MCF 10A (cell line): ENCODE measurements around the gene FAT1. TPM values are rescaled to one million over a fixed set of nuclear protein-coding genes. Genes with fewer than 3 reads are reported as not detected.
A peak's percentile ranks its signal among the peaks of the same experiment; 100 is the strongest.

ENCODE experiments used
- Bru-seq: library from RNA; stranded (reverse); fragments of 400-500 nt; gene quantifications from one replicate; lab custom pipeline; 2021; lab: Mats Ljungman, UMichigan
- BruChase-seq, 2 experiments: library from RNA; stranded (reverse); fragments of 400-500 nt; gene quantifications; one replicate each; lab custom pipeline; 2021; lab: Mats Ljungman, UMichigan
- BruUV-seq: library from RNA; stranded (reverse); fragments of 400-500 nt; replicated peaks from 2 replicates; lab custom pipeline; 2021; lab: Mats Ljungman, UMichigan
- CTCF ChIA-PET: fragments of 300-600 bp; sonication (Branson Sonifier 250); formaldehyde crosslinking; extraction: SDS; loops from one replicate; lab custom pipeline; 2021; ENCODE audit warnings: antibody characterized with exemption, inconsistent platforms; lab: Yijun Ruan, JAX
- POLR2A ChIA-PET: fragments of 300-600, 350-650 bp; sonication (Branson Sonifier 250); formaldehyde crosslinking; extraction: SDS; loops from one replicate; lab custom pipeline; 2020; ENCODE audit warnings: antibody characterized with exemption, inconsistent platforms; lab: Yijun Ruan, JAX
- DNase-seq: peaks from one replicate; pipeline ENCODE4 v3.0.0-alpha.2; 2018; ENCODE audit not compliant: unreplicated experiment
- H3K27ac Mint-ChIP-seq: one replicate; pipeline ENCODE4 v1.8.0; 2022; ENCODE audit warnings: mild to moderate bottlenecking, low read depth, mixed read lengths; ENCODE audit not compliant: unreplicated experiment
- H3K27me3 Mint-ChIP-seq: one replicate; pipeline ENCODE4 v1.8.0; 2022; ENCODE audit warnings: mixed read lengths; ENCODE audit not compliant: insufficient read depth, unreplicated experiment
- H3K36me3 Mint-ChIP-seq: one replicate; pipeline ENCODE4 v1.8.0; 2022; ENCODE audit warnings: mild to moderate bottlenecking, moderate library complexity, mixed read lengths; ENCODE audit not compliant: insufficient read depth, unreplicated experiment
- H3K4me1 Mint-ChIP-seq: one replicate; pipeline ENCODE4 v1.8.0; 2022; ENCODE audit warnings: mixed read lengths; ENCODE audit not compliant: insufficient read depth, unreplicated experiment
- H3K4me3 Mint-ChIP-seq: one replicate; pipeline ENCODE4 v1.8.0; 2022; ENCODE audit warnings: mild to moderate bottlenecking, moderate library complexity, mixed read lengths; ENCODE audit not compliant: unreplicated experiment
- H3K9me3 Mint-ChIP-seq: one replicate; pipeline ENCODE4 v1.8.0; 2022; ENCODE audit warnings: mixed read lengths; ENCODE audit not compliant: unreplicated experiment
- intact Hi-C: fragments of 100-400 bp; cut with micrococcal nuclease; formaldehyde crosslinking; loops from 2 replicates; pipeline ENCODE4 v1.14.1; 2022
- long read RNA-seq: library from polyadenylated mRNA; stranded (forward); transcript quantifications from one replicate; pipeline ENCODE4 v2.0.0, GENCODE V29; 2022
- total RNA-seq: library from RNA; stranded (reverse); gene quantifications from 2 replicates; pipeline ENCODE4 v1.2.3, GENCODE V29; 2022
- TF ChIP-seq, protein P1 (sequence below): fragments of 200-600 bp; IDR thresholded peaks from one replicate; pipeline ENCODE4 v1.8.0; 2022; ENCODE audit warnings: antibody characterized with exemption, mild to moderate bottlenecking; ENCODE audit not compliant: unreplicated experiment

FAT1 gene, protein sequence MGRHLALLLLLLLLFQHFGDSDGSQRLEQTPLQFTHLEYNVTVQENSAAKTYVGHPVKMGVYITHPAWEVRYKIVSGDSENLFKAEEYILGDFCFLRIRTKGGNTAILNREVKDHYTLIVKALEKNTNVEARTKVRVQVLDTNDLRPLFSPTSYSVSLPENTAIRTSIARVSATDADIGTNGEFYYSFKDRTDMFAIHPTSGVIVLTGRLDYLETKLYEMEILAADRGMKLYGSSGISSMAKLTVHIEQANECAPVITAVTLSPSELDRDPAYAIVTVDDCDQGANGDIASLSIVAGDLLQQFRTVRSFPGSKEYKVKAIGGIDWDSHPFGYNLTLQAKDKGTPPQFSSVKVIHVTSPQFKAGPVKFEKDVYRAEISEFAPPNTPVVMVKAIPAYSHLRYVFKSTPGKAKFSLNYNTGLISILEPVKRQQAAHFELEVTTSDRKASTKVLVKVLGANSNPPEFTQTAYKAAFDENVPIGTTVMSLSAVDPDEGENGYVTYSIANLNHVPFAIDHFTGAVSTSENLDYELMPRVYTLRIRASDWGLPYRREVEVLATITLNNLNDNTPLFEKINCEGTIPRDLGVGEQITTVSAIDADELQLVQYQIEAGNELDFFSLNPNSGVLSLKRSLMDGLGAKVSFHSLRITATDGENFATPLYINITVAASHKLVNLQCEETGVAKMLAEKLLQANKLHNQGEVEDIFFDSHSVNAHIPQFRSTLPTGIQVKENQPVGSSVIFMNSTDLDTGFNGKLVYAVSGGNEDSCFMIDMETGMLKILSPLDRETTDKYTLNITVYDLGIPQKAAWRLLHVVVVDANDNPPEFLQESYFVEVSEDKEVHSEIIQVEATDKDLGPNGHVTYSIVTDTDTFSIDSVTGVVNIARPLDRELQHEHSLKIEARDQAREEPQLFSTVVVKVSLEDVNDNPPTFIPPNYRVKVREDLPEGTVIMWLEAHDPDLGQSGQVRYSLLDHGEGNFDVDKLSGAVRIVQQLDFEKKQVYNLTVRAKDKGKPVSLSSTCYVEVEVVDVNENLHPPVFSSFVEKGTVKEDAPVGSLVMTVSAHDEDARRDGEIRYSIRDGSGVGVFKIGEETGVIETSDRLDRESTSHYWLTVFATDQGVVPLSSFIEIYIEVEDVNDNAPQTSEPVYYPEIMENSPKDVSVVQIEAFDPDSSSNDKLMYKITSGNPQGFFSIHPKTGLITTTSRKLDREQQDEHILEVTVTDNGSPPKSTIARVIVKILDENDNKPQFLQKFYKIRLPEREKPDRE (N-terminal part only)
- total RNA-seq (132 and 165 TPM in 2 replicates), Bru-seq, nascent RNA (percentile 88 among the genes with signal in this experiment), BruChase-seq, experiment 1, labeled RNA remaining after a 6-hour chase (percentile 95 among the genes with signal in this experiment), BruChase-seq, experiment 2, labeled RNA remaining after a 2-hour chase (percentile 87 among the genes with signal in this experiment)
- long read RNA-seq, partial matches to known transcripts = 13 of 22 reads
- long read RNA-seq, other reads (novel, unspliced or antisense) = 6 of 22 reads

DNA sequence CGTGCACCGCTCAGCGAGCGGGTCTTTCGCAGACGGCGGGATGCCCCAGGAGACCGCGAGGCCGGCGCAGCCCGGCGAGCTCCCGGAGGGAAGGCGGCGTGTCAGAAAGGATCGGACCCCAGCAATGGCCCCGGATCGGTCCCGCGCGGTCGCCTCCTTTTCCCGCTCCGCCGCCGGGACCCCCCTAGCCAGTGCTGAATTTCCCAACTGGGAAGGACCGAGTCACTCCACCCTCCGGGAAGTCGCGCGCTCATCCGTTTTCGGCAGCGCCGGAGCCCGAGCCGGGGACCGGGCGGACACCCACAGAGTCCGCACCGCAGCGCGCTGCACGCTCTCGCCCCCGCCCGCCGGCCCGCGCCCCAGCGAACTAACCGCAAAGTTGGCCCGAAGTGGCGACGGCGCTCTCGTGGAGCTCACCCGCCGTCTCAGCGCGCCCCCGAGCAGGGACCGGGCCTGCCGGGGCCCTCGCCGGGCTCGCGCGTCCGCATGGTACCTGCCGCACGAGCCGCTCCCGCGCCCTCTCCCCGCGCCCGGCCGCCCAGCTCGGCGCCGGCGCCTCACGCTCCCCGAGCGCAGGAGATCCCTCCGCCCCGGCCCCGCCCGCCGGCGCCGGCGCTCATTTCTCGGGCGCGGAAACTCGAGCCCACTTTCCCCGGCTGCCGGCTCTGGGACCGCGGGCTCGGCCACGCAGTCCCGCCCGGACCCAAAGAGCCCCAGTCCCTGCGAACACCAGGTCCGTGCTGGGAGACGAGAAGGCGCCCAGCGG is at the start of gene FAT1:
TSS of gene FAT1 (minus strand) at position 565 of the 766 bp plus-strand sequence. CDS start 14,029 bp downstream, outside the sequence.
- H3K9me3 Mint-ChIP-seq = no peaks in the 10 kb centered on the region
- H3K27ac Mint-ChIP-seq = peak within 1 kb of the TSS; percentile 93
- POLR2A ChIA-PET = interaction anchor here (0.6 to 4.0 kb wide), 26 partner anchors 10 to 1808 kb away, joined by 3 to 40 read pairs (median 4); no protein-coding TSS in a partner anchor
- CTCF ChIA-PET = interaction anchor here (0.5 to 3.5 kb wide), 8 partner anchors 11 to 1200 kb away, joined by 3 to 16 read pairs (median 4); no protein-coding TSS in a partner anchor
- no TSS peak for BruUV-seq
- peaks cover 17% of the 10 kb centered on the region for H3K4me1 Mint-ChIP-seq
- peak within 1 kb of the TSS; percentile 93 for H3K4me3 Mint-ChIP-seq
- intact Hi-C loops = loop anchor here (2.0 to 10.0 kb wide), 5 partner anchors 251 to 945 kb away; no protein-coding TSS in a partner anchor
- H3K36me3 Mint-ChIP-seq = no peaks in the 10 kb centered on the region
- peak; percentile 76 for DNase-seq
- no peaks in the 10 kb centered on the region for H3K27me3 Mint-ChIP-seq
- TF ChIP-seq, protein P1, sequence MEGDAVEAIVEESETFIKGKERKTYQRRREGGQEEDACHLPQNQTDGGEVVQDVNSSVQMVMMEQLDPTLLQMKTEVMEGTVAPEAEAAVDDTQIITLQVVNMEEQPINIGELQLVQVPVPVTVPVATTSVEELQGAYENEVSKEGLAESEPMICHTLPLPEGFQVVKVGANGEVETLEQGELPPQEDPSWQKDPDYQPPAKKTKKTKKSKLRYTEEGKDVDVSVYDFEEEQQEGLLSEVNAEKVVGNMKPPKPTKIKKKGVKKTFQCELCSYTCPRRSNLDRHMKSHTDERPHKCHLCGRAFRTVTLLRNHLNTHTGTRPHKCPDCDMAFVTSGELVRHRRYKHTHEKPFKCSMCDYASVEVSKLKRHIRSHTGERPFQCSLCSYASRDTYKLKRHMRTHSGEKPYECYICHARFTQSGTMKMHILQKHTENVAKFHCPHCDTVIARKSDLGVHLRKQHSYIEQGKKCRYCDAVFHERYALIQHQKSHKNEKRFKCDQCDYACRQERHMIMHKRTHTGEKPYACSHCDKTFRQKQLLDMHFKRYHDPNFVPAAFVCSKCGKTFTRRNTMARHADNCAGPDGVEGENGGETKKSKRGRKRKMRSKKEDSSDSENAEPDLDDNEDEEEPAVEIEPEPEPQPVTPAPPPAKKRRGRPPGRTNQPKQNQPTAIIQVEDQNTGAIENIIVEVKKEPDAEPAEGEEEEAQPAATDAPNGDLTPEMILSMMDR = no peak

DNA sequence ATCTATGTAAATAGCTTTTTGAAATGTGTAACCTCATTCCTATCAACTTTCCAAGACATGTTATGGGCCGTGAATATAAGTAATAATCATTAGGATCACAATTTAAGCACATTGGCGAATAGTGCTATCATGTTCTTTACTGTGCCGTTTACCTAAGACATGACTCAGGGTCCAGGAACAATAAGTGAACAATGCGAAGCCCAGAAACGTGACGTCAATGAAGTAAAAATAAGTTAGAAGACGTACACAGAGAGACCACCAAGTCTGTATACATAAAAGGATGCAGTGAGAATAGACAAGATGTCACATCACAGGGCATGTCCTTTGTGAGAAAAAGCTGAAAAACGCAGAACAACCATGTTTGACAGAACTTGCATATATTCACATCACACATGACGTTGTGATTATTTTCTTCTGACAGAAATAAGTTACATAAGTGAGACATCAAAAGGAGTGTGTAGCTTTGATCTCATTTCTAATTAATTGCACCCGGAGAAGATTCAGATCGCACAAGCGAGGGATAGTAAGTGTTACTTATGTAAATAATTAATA is 49.4 kb upstream of the FAT1 start:
- intact Hi-C loops = loop anchor here (5.0 kb wide), 1 partner anchor 64 kb away; no protein-coding TSS in a partner anchor
- Mint-ChIP-seq H3K36me3 (no peaks in the 10 kb centered on the region), H3K4me1 (peaks cover 13% of the 10 kb centered on the region), H3K27ac (no peak overlapping the region), H3K9me3 (peaks cover 8% of the 10 kb centered on the region), H3K4me3 (no peak overlapping the region), H3K27me3 (no peaks in the 10 kb centered on the region)
- DNase-seq = peak; percentile 11
- no TSS peak for BruUV-seq
- ChIA-PET CTCF (no interaction called here), POLR2A (interaction anchor here (1.2 kb wide), 1 partner anchor 25 kb away, joined by 3 read pairs; no protein-coding TSS in a partner anchor)
- TF ChIP-seq, protein P1 = no peak

DNA sequence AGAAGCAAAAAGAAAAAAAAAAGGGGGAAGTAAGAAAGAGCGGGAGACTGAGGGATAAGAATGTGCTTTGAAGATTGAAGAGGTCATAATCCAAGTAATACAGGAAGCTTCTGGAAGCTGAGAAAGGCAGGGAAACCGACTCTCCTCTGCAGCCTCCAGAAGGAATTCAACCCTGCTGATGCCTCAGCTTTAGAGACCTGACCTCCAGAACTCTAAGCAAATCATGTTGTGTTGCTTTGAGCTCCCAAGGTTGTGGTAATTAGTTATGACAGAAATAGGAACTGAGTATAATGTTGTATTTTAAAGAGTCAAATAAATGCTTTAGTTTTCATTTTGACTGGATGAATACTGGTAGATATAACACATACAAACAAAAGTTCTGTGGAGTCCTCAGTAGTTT is 48.0 kb upstream of the FAT1 start:
- no TSS peak for BruUV-seq
- intact Hi-C loops = loop anchor here (5.0 kb wide), 1 partner anchor 66 kb away; no protein-coding TSS in a partner anchor
- ChIA-PET POLR2A (interaction anchor here (0.7 to 2.3 kb wide), 3 partner anchors 10 to 139 kb away, joined by 3 to 9 read pairs (median 4); no protein-coding TSS in a partner anchor), CTCF (interaction anchor here (0.8 to 0.9 kb wide), 2 partner anchors 11 to 61 kb away, joined by 4 to 9 read pairs; no protein-coding TSS in a partner anchor)
- H3K4me3 Mint-ChIP-seq = no peak overlapping the region
- H3K4me1 Mint-ChIP-seq = peaks cover 13% of the 10 kb centered on the region
- H3K27ac Mint-ChIP-seq = peak overlapping the region; percentile 47
- no peaks in the 10 kb centered on the region for H3K36me3 Mint-ChIP-seq
- TF ChIP-seq, protein P1 = no peak
- peaks cover 8% of the 10 kb centered on the region for H3K9me3 Mint-ChIP-seq
- DNase-seq = no peak
- no peaks in the 10 kb centered on the region for H3K27me3 Mint-ChIP-seq
